Colonic mucosa (tissue), 4 donors: ENCODE results near the gene RNPEPL1. TPM values are rescaled to one million over a fixed set of nuclear protein-coding genes. Genes with fewer than 3 reads are reported as not detected.
"Not testable (repeated sequence)": the region's sequence is repeated elsewhere in the genome, so short reads cannot be mapped to it uniquely, and the experiment has no call there.

ENCODE experiments used
- DNase-seq: peaks from one replicate; pipeline ENCODE4 v3.0.0-alpha.2; 2020
- H3K27ac ChIP-seq: fragments of 200-600 bp; one replicate; pipeline ENCODE4 v1.8.0; 2021
- H3K27me3 ChIP-seq: fragments of 200-600 bp; one replicate; pipeline ENCODE4 v1.8.0; 2021
- H3K36me3 ChIP-seq: fragments of 200-600 bp; one replicate; pipeline ENCODE4 v1.8.0; 2021
- H3K4me1 ChIP-seq: fragments of 200-600 bp; one replicate; pipeline ENCODE4 v1.8.0; 2021; ENCODE audit warnings: mild to moderate bottlenecking
- H3K4me3 ChIP-seq: fragments of 200-600 bp; one replicate; pipeline ENCODE4 v1.8.0; 2021
- H3K9ac ChIP-seq, 2 donors: one replicate each; pipeline ENCODE4 v1.7.0; 2013; ENCODE audit warnings: control low read depth in 2 of 2, low read depth in 2 of 2, low read length in 2 of 2
- H3K9me3 ChIP-seq: fragments of 200-600 bp; one replicate; pipeline ENCODE4 v1.8.0; 2021
- CTCF ChIP-seq: fragments of 200-600 bp; IDR thresholded peaks from one replicate; pipeline ENCODE4 v1.8.0; 2022; ENCODE audit warnings: antibody characterized with exemption, mild to moderate bottlenecking
- intact Hi-C: fragments of 100-400 bp; cut with DNase I; formaldehyde crosslinking; loops from one replicate; pipeline ENCODE4 v1.14.1; 2022
- total RNA-seq, 2 donors: library from RNA; stranded (reverse); fragmentation: NEBNext Ultra II Directional in 1 of 2; extraction: Animal tissue kit (Norgen Biotek cat#: 25700) in 1 of 2; gene quantifications; one replicate each; pipeline ENCODE4 v1.2.1, GENCODE V29; 2021
- donor health status: healthy.
- donor health status: DM: no; HTN: no; CAD: no.
- donor health status: DM: no; HTN: no; CAD: no.

The RNPEPL1 gene
- total RNA-seq, 2 donors from 2014 or later, result 87.2 to 108 TPM

- Histone ChIP-seq H3K4me3 (peak overlapping the region; percentile 83), H3K4me1 (peaks cover 31% of the 10 kb centered on the region), H3K36me3 (no peaks in the 10 kb centered on the region), H3K27me3 (no peaks in the 10 kb centered on the region), H3K9me3 (no peaks in the 10 kb centered on the region), H3K9ac (peak overlapping the region; percentile 62 to 83), H3K27ac (peak overlapping the region; percentile 98)
- no peak for TF ChIP-seq CTCF
- peak; percentile 38 for DNase-seq
- intact Hi-C loops, result no loop called here
Observed at GRCh38 chr2:240561325-240561971, 6.8 kb upstream of the RNPEPL1 start.

- H3K27ac ChIP-seq, H3K9me3 ChIP-seq, H3K9ac ChIP-seq, intact Hi-C loops, H3K4me3 ChIP-seq, H3K36me3 ChIP-seq, DNase-seq, H3K27me3 ChIP-seq: not testable (repeated sequence)
- H3K4me1 ChIP-seq, result peaks cover 28% of the 10 kb centered on the region
Observed at GRCh38 chr2:240563231-240563630, 5.1 kb upstream of the RNPEPL1 start.

- Histone ChIP-seq H3K27ac (no peak overlapping the region), H3K9ac (peak overlapping the region in 1 of 2 donors; percentile 61), H3K36me3 (no peaks in the 10 kb centered on the region), H3K27me3 (no peaks in the 10 kb centered on the region), H3K4me1 (peaks cover 26% of the 10 kb centered on the region), H3K4me3 (no peak overlapping the region), H3K9me3 (no peaks in the 10 kb centered on the region)
- DNase-seq, result no peak
- no peak for TF ChIP-seq CTCF
- intact Hi-C loops, result no loop called here
Observed at GRCh38 chr2:240563951-240564560, 4.2 kb upstream of the RNPEPL1 start.

- no peak for TF ChIP-seq CTCF
- H3K9me3 ChIP-seq, result no peaks in the 10 kb centered on the region
- DNase-seq, result peak; percentile 23
- H3K4me3 ChIP-seq, result no peak overlapping the region
- peaks cover 26% of the 10 kb centered on the region for H3K4me1 ChIP-seq
- intact Hi-C loops, result no loop called here
- no peaks in the 10 kb centered on the region for H3K36me3 ChIP-seq
- peak overlapping the region; percentile 96 for H3K27ac ChIP-seq
- peak overlapping the region; percentile 61 to 80 for H3K9ac ChIP-seq
- H3K27me3 ChIP-seq, result no peaks in the 10 kb centered on the region
Observed at GRCh38 chr2:240564561-240565332, 3.5 kb upstream of the RNPEPL1 start.

- no peaks in the 10 kb centered on the region for H3K36me3 ChIP-seq
- TF ChIP-seq CTCF, result no peak
- DNase-seq, result peak; percentile 89
- peak overlapping the region; percentile 96 for H3K27ac ChIP-seq
- peak overlapping the region; percentile 23 for H3K4me3 ChIP-seq
- intact Hi-C loops, result no loop called here
- peaks cover 33% of the 10 kb centered on the region for H3K4me1 ChIP-seq
- H3K27me3 ChIP-seq, result no peaks in the 10 kb centered on the region
- no peaks in the 10 kb centered on the region for H3K9me3 ChIP-seq
- H3K9ac ChIP-seq, result peak overlapping the region; percentile 61 to 80
Observed at GRCh38 chr2:240565333-240566202, 2.7 kb upstream of the RNPEPL1 start.
